Measurements from ENCODE around the gene DHRS7B.

DNA sequence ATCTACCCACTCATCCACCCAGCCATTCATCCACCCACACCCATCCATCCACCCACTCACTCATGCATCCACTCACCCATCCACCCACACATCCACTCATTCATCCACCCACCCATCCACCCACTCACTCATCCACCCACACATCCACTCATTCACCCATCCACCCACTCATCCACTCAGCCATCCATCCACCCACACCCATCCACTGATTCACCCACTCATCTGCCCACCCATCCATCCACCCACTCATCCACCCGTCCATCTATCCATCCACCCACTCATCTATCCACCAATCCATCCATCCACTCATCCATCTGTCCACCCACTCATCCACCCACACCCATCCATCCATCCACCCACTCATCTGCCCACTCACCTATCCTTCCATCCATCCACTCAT, 109.2 kb downstream of the DHRS7B start:
- TF ChIP-seq EZH2 (IDR thresholded peaks at IDR 0.05; ENCODE audit: borderline replicate concordance, low read depth, low read length, poor library complexity, severe bottlenecking) = no peak
- TF ChIP-seq, protein P1, sequence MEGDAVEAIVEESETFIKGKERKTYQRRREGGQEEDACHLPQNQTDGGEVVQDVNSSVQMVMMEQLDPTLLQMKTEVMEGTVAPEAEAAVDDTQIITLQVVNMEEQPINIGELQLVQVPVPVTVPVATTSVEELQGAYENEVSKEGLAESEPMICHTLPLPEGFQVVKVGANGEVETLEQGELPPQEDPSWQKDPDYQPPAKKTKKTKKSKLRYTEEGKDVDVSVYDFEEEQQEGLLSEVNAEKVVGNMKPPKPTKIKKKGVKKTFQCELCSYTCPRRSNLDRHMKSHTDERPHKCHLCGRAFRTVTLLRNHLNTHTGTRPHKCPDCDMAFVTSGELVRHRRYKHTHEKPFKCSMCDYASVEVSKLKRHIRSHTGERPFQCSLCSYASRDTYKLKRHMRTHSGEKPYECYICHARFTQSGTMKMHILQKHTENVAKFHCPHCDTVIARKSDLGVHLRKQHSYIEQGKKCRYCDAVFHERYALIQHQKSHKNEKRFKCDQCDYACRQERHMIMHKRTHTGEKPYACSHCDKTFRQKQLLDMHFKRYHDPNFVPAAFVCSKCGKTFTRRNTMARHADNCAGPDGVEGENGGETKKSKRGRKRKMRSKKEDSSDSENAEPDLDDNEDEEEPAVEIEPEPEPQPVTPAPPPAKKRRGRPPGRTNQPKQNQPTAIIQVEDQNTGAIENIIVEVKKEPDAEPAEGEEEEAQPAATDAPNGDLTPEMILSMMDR (conservative IDR thresholded peaks at IDR 0.05; ENCODE audit: low read depth, low read length) = no peak

Data from A673 (cell line).